Lung microvascular endothelial cell (primary cell): ENCODE measurements around the gene PITPNB. TPM values are rescaled to one million over a fixed set of nuclear protein-coding genes. Genes with fewer than 3 reads are reported as not detected.

Source experiments
- DNase-seq, 2 donors: peaks; one replicate each; pipeline versions ENCODE4 v3.0.0 to v3.0.0-alpha.2; 2010; ENCODE audit warnings: low read depth in 2 of 2
- total RNA-seq: library from RNA; depleted of rRNA; stranded (reverse); fragments of >200 nt; gene quantifications from 2 replicates; pipeline ENCODE4 v1.2.1, GENCODE V29; 2014

PITPNB gene
- 17.7 and 23.4 TPM in 2 replicates for total RNA-seq

DNA sequence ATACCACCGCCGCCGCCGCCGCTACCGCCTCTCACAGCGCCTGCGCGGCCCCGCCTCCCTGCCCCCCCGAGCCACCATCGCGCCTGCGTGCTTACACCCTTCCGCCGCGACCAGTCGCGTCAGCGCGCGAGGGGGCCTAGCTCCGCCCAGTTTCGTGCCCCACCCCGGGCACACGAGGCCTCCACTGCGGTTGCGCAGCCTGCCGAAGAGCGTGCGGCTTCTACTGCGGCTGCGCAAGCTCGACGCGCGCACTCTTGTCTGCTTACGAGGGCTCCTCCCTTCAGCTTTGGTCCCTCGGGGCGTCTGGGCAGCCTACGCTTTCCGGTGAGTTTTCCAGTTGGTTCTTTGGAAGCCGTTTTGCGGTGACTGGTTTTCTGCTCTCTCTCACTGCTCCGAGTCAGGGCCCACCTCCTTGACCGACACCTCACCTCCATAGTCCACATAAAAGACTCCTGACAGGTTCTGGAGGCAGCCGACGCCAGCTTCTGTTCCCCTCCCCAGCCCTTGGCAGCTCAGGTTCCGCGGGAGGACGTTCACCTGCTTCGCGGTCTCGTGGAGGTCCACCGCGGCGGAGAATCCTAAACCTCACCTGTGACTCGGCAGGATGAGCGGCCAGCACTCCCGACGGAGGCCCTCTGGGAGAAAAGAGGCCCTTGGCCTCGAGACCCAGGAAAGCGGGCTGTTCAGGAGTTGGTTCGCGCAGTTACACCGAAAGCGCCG, at the start of gene PITPNB:
Gene PITPNB (minus strand): TSS at position 35 of the 720 bp plus-strand sequence. CDS start 65 bp downstream, outside the sequence.
- DNase-seq = peak; percentile 99

DNA sequence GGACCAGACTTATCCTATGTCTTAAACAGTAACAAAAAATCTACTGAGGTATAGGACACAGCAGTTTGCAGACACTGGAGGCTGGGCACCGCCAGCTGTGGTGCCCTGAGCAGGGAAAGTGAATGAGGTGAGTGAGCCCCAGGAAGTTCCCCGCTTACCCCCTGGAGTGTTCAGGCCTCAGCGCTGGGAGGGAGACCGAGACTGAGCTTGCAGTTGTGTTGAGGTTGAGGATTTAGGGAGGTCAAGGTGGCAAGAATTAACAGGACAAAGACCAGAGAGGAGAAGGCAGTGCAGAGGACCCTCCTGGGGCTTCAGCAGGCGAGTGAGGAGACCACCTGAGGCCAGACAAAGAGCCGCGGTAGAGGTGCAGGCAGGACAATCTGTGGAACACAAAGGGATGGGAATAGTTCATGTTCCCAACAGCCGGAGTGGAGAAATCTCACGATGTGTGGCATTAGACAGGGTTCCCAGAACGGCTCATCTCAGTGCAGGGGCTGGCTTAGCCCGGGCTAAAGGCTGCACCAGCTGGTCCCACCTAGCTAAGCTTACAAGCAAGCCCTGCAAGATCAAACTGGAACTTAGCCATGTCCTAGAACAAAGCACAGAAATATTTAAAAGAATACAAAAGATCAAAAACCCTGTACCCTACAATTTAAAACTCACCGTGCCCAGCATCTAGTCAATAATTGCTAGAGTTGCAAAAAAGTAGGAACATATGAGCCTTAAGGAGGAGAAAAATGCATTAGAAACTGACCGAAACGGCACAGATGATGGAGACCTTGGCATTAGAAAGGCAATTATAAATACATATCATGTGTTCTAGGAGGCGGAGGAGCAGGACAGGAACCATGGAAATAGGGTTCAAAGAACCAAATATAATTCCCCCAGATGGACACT, 47.4 kb upstream of the PITPNB start:
- DNase-seq = no peak

GRCh38 chr22:27962268-27963044, 43.4 kb upstream of the PITPNB start:
- DNase-seq = no peak

GRCh38 chr22:27961680-27962079, 42.6 kb upstream of the PITPNB start:
- no peak for DNase-seq

DNA sequence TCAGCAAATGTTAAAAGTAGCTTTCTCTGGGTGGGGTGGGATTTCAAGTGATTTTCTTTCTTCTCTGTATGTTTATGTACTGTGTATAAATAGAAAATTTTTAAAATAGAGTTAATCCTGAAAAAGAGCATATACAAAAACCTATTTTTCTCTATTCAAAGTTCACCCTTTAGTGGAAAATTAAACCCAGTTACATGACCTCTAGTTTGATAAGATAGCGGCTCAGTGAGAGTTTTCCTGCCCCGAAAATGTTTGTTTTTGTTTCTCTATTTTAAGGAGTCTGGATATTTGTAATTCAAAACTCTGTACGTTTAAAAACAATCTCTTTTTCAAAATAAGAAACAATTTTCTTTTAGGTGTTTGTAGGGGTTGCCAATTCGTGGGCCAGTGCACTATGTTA, 42.1 kb upstream of the PITPNB start:
- DNase-seq = no peak

GRCh38 chr22:27959335-27960090, 40.5 kb upstream of the PITPNB start:
- DNase-seq = peak in 1 of 2 donors; percentile 75

DNA sequence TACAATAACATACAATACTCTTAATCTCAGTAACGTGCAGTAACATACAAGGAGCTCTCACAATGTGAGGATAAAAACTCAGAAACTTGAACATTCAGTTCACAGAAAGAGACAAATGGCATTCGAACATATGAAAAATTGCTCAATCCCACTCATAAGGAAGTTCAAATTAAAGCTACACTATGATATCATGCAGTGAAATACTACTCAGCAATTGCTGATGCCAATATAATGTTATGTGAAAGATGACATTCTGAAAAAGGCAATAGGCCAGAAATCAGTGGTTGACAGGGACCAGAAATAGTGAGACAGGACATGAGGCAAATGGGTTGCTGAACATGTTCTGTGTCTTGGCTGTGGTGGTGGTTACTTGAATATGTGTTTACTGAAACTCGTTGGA, 33.7 kb upstream of the PITPNB start:
- DNase-seq = peak; percentile 7 to 23

- peak; percentile 74 to 83 for DNase-seq
Observed at GRCh38 chr22:27952091-27952490, 33.0 kb upstream of the PITPNB start.

GRCh38 chr22:27949421-27949820, 30.4 kb upstream of the PITPNB start:
- no peak for DNase-seq

DNA sequence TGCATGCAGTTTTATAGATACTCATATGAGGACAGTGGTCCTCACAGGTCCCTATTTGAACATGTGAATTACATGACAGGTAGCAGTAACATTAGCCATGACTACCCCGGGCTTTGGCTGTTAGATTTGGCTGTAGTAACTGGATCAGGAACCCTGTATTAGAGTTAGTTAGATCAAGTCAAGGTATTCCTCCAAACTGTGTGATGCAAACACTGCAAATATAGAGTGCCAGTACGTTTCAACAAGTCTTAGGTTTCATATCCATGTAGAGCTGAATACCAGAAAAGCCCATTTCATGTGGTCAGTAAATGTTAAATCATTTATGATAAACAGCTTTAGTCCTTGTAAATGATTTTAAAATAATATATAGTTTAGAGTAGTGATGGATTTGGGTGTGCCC, 29.5 kb upstream of the PITPNB start:
- no peak for DNase-seq

GRCh38 chr22:27947448-27947847, 28.4 kb upstream of the PITPNB start:
- no peak for DNase-seq

DNA sequence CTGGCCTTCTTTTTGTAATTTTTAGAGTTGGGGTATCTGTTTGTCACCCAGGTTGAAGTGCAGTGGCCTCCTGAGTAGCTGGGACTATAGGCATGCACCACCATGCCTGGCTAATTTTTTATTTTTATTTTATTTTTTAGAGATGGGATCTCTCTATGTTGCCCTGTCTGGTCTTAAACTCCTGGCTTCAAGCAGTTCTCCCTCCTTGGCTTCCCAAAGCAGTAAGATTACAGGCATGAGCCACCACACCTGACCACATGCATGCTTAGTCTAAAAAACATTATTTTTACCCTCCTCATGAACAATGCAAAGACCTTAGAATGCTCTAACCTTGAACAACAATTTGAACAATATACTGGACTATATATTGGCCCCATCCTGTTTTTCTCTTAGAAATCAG, 22.1 kb upstream of the PITPNB start:
- DNase-seq = no peak

DNA sequence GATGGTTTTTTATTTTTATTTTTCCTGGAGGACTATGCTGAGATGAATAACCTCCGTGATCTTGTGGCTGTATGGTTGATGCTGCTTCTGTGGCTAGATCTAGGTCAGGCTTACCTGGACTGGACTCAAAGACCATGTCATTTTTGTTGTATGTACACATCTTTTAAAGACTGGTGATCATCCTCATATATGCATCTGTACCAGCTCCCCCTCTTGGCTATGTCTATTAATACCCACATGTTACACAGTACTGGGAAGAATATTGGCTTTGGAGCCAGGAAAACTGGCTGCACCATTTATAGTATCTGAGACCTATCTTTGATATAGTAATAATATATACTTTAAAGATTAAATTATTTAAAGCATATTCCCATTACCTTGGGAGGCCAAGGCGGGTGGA, 18.4 kb upstream of the PITPNB start:
- no peak for DNase-seq

- no peak for DNase-seq
Observed at GRCh38 chr22:27935897-27936296, 16.8 kb upstream of the PITPNB start.

DNA sequence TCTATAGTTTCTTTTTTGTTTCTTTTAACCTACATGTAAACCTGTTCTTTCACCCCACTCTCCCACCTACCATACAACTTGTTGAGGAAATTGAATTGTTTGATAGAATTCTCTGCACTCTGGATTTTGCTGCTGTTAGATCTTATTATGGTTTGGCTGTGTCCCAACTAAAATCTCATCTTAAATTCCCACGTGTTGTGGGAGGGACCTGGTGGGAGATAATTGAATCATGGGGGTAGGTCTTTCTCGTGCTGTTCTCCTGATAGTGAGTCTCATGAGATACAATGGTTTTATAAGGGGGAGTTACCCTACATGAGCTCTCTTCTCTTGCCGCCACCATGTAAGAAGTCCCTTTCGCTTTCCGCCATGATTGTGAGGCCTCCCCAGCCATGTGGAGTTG, 15.0 kb upstream of the PITPNB start:
- no peak for DNase-seq

- peak in 1 of 2 donors; percentile 32 for DNase-seq
Observed at GRCh38 chr22:27933186-27933983, 14.3 kb upstream of the PITPNB start.

GRCh38 chr22:27930331-27931060, 11.4 kb upstream of the PITPNB start:
- DNase-seq = no peak

- DNase-seq = no peak
Observed at GRCh38 chr22:27927608-27928007, 8.6 kb upstream of the PITPNB start.

DNA sequence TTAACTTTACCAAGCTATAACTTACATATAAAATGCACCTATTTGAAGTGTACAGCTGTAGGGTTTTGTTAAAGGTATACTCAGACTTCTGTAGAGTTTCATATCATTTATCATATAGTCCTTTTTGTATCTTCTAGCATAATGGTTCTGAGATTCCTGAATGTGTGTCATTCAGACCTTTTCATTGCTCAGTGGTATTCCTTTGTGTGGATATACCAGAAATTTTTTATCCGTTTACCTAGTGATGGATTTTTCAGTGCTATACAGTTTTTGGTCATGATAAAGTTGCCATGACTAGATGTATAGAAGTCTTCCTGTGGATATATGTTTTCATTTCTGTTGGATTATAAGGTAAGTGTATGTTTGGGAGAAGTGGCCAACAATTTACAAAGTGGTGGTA, 6.3 kb upstream of the PITPNB start:
- no peak for DNase-seq
